BE2C (cell line): ENCODE results near the gene PACRGL.

Source experiments
- DNase-seq: peaks from one replicate; pipeline ENCODE4 v3.0.0-alpha.2; 2020
- H3K27me3 ChIP-seq: fragments of 250-450 bp; sonication (Bioruptor Pico); 2 replicates; pipeline ENCODE4 v1.5.1; 2020; ENCODE audit warnings: mild to moderate bottlenecking
- H3K36me3 ChIP-seq: fragments of 250-450 bp; sonication (Bioruptor Pico); 2 replicates; pipeline ENCODE4 v1.5.1; 2020; ENCODE audit warnings: mild to moderate bottlenecking
- H3K4me1 ChIP-seq: fragments of 250-450 bp; sonication (Bioruptor Pico); 2 replicates; pipeline ENCODE4 v1.5.1; 2020
- H3K4me3 ChIP-seq: 2 replicates; pipeline ENCODE4 v1.5.1; 2011; ENCODE audit warnings: low read depth, low read length
- H3K9me3 ChIP-seq: fragments of 250-450 bp; sonication (Bioruptor Pico); 2 replicates; pipeline ENCODE4 v1.5.1; 2020
- TF ChIP-seq, protein P1 (sequence below): IDR thresholded peaks from 2 replicates; pipeline ENCODE4 v1.5.1; 2012; ENCODE audit warnings: mild to moderate bottlenecking, low read depth, low read length

Gene PACRGL

GRCh38 chr4:20681271-20681670 is 19.0 kb upstream of the PACRGL start:
- Histone ChIP-seq H3K36me3 (no peaks in the 10 kb centered on the region), H3K9me3 (no peaks in the 10 kb centered on the region), H3K27me3 (peaks cover 17% of the 10 kb centered on the region), H3K4me3 (no peak overlapping the region), H3K4me1 (no peaks in the 10 kb centered on the region)
- DNase-seq = no peak
- TF ChIP-seq, protein P1, sequence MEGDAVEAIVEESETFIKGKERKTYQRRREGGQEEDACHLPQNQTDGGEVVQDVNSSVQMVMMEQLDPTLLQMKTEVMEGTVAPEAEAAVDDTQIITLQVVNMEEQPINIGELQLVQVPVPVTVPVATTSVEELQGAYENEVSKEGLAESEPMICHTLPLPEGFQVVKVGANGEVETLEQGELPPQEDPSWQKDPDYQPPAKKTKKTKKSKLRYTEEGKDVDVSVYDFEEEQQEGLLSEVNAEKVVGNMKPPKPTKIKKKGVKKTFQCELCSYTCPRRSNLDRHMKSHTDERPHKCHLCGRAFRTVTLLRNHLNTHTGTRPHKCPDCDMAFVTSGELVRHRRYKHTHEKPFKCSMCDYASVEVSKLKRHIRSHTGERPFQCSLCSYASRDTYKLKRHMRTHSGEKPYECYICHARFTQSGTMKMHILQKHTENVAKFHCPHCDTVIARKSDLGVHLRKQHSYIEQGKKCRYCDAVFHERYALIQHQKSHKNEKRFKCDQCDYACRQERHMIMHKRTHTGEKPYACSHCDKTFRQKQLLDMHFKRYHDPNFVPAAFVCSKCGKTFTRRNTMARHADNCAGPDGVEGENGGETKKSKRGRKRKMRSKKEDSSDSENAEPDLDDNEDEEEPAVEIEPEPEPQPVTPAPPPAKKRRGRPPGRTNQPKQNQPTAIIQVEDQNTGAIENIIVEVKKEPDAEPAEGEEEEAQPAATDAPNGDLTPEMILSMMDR = no peak

- no peaks in the 10 kb centered on the region for H3K9me3 ChIP-seq
- peaks cover 18% of the 10 kb centered on the region for H3K27me3 ChIP-seq
- DNase-seq = no peak
- TF ChIP-seq, protein P1 = no peak
- H3K36me3 ChIP-seq = no peaks in the 10 kb centered on the region
- H3K4me1 ChIP-seq = no peaks in the 10 kb centered on the region
- no peak overlapping the region for H3K4me3 ChIP-seq
Observed at GRCh38 chr4:20682853-20683252, 17.4 kb upstream of the PACRGL start.

DNA sequence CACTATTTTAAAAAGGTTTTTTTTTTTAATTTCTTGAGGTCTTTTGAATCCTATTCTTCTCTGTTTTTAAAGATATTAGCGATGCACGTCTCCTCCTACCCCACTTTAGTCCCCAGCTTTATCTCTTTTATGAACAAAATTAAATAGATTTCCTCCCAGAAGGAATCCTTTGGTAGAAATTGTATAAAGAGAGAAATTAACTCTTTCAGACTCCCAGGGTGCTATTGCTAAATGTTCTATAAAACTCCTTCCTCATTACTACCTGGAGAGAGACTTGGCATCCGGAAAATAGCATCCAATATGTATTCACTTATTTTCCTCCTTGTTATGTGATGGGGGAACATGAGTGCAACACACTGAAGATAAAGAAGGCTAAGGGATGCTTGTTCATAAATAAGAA is 16.5 kb upstream of the PACRGL start:
- Histone ChIP-seq H3K9me3 (no peaks in the 10 kb centered on the region), H3K4me3 (no peak overlapping the region), H3K36me3 (no peaks in the 10 kb centered on the region), H3K4me1 (no peaks in the 10 kb centered on the region), H3K27me3 (peaks cover 19% of the 10 kb centered on the region)
- no peak for DNase-seq
- TF ChIP-seq, protein P1 = no peak

- no peak for DNase-seq
- Histone ChIP-seq H3K27me3 (peaks cover 13% of the 10 kb centered on the region), H3K36me3 (no peaks in the 10 kb centered on the region), H3K4me1 (no peaks in the 10 kb centered on the region), H3K4me3 (no peak overlapping the region), H3K9me3 (no peaks in the 10 kb centered on the region)
- TF ChIP-seq, protein P1 = peak; percentile 55; the same call in 1 of the 2 replicates
Observed at GRCh38 chr4:20684852-20685763, 15.2 kb upstream of the PACRGL start.

DNA sequence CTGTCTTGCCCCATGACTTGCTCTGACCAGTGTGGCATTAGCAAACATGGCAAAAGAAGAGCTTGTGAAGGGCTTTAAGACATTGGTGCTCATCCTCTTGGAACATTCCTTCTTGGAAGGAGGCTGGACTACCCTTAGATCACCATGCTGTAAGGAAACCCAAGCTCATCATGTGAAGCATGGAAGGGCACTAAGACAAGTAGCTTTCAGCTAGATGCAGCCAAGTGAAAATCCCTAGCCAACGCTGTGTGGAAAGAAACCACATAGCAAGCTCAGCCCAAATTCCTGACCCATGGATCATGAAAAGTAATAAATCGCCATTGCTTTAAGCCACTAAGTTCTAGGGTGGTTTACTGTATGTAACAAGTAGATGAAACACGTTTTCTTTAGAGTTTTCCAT is 12.4 kb upstream of the PACRGL start:
- H3K36me3 ChIP-seq = no peaks in the 10 kb centered on the region
- no peak for DNase-seq
- no peaks in the 10 kb centered on the region for H3K9me3 ChIP-seq
- no peaks in the 10 kb centered on the region for H3K4me1 ChIP-seq
- peaks cover 4% of the 10 kb centered on the region; the same call in 1 of the 2 replicates for H3K27me3 ChIP-seq
- no peak overlapping the region for H3K4me3 ChIP-seq
- TF ChIP-seq, protein P1 = no peak

GRCh38 chr4:20696815-20697214 is 3.4 kb upstream of the PACRGL start:
- Histone ChIP-seq H3K36me3 (no peaks in the 10 kb centered on the region), H3K4me1 (peaks cover 4% of the 10 kb centered on the region; the same call in 1 of the 2 replicates), H3K4me3 (no peak overlapping the region), H3K9me3 (no peaks in the 10 kb centered on the region), H3K27me3 (no peaks in the 10 kb centered on the region)
- DNase-seq = no peak
- TF ChIP-seq, protein P1 = no peak
